CD1c-positive myeloid dendritic cell (primary cell): ENCODE measurements around the gene HOXD4.

Experiments used
- DNase-seq: peaks from one replicate; pipeline ENCODE4 v3.0.0-alpha.2; 2016; ENCODE audit errors: extremely low spot score

Gene HOXD4

GRCh38 chr2:176126929-176127773 is 24.2 kb upstream of the HOXD4 start:
- DNase-seq: peak; percentile 78

DNA sequence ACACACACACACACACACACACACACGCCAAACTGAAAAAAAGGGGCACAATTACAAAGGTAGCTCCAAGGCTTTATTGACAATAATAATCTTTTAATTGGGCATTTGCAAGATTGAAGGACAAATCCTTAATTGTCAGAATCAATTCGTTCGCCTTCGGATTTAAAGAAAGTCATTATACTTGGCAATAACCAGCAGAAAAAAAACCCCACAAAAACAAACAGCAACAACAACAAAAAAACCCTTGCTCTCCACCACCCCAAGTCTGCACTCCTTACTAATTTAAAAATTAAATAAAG is 23.6 kb upstream of the HOXD4 start:
- no peak for DNase-seq

- DNase-seq: no peak
These were observed 23.0 kb upstream of the HOXD4 start for GRCh38 chr2:176128172-176128981.

- no peak for DNase-seq
These were observed 22.2 kb upstream of the HOXD4 start, which contains the start of gene HOXD8 for GRCh38 chr2:176128982-176129796. TSS of gene HOXD8 (plus strand) at chr2:176129705. CDS start at chr2:176130367, 662 bp downstream.

DNA sequence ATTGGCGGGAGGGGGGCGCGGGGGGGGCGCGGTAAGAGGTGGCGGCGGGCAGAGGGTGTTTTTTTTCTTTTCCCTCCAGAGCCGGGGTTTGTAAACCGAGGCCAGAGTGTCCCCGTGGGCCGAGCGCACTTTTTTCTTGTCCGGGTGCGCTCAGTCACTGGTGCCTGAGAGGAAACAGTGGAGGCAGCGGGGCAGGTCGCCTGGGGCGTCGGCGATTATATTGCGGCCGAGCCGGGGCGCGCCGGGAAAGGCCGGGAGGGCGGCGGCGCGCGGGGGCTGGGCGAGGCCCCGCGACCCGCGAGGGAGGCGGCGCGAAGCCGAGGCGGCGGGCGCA is 21.6 kb upstream of the HOXD4 start:
- DNase-seq: no peak

DNA sequence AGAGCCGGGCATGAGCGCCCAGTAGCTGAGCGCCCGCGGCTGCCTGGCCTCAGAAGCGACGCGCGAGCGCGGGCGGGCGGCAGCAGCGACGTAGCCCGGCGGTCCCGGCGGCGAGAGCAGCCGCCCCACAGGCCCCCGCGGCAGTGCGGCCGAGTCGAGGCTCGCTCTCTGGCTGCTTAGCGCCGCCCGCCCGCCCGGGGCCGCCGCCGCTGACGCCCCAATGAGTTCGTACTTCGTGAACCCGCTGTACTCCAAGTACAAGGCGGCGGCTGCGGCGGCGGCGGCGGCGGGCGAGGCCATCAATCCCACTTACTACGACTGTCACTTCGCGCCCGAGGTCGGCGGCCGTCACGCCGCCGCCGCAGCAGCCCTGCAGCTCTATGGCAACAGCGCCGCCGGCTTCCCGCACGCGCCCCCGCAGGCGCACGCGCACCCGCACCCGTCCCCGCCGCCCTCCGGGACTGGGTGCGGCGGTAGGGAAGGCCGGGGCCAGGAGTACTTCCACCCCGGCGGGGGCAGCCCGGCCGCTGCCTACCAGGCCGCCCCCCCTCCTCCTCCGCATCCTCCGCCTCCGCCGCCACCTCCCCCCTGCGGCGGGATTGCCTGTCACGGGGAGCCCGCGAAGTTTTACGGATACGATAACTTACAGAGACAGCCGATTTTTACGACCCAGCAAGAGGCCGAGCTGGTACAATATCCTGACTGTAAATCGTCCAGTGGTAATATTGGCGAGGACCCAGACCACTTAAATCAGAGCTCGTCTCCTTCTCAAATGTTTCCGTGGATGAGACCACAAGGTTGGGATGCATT is 21.0 kb upstream of the HOXD4 start:
- DNase-seq: peak; percentile 26

GRCh38 chr2:176130957-176131847 is 20.1 kb upstream of the HOXD4 start:
- DNase-seq: no peak

- no peak for DNase-seq
These were observed 19.5 kb upstream of the HOXD4 start for GRCh38 chr2:176131848-176132158.

GRCh38 chr2:176132205-176133171 is 18.9 kb upstream of the HOXD4 start:
- DNase-seq: peak; percentile 34

- DNase-seq: no peak
These were observed 18.0 kb upstream of the HOXD4 start for GRCh38 chr2:176133389-176133788.

DNA sequence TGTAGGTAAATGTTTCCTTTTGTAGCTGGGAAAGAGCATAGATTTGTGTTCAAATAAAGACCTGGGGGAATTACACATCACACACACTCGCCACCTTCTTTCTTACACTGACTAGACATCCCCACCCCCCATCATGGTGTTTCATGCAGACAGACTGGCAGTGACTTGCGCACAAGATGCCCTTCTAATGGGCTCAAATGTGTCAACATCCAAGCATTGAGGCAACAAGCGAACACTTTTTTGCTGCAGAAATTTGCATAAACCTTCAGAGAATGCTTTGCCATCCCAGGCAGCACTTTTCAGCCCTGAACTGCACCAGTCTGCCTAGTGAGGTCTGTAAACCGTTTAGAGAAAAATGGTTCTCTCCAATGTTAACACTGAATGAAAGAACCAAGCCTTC is 17.3 kb upstream of the HOXD4 start:
- no peak for DNase-seq

DNA sequence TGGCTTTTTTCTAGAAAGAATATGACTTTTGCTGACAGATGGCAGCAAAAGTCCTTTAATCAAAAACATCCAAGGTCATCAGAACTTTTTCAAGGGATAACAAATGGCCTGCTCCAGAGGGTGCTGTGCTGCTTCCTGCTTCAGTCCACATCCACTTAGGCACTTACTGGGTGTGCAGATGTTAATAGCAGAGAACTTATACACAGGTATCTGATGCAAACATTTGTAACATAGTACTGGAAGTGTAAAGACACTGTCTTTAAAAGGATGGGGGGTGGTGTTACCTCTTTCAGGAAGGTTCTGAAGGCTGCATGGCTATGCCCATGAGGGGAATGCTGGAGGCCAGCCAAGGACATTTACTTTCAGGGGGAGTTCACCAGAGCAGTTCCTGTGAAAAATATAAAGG is 16.3 kb upstream of the HOXD4 start:
- no peak for DNase-seq

DNA sequence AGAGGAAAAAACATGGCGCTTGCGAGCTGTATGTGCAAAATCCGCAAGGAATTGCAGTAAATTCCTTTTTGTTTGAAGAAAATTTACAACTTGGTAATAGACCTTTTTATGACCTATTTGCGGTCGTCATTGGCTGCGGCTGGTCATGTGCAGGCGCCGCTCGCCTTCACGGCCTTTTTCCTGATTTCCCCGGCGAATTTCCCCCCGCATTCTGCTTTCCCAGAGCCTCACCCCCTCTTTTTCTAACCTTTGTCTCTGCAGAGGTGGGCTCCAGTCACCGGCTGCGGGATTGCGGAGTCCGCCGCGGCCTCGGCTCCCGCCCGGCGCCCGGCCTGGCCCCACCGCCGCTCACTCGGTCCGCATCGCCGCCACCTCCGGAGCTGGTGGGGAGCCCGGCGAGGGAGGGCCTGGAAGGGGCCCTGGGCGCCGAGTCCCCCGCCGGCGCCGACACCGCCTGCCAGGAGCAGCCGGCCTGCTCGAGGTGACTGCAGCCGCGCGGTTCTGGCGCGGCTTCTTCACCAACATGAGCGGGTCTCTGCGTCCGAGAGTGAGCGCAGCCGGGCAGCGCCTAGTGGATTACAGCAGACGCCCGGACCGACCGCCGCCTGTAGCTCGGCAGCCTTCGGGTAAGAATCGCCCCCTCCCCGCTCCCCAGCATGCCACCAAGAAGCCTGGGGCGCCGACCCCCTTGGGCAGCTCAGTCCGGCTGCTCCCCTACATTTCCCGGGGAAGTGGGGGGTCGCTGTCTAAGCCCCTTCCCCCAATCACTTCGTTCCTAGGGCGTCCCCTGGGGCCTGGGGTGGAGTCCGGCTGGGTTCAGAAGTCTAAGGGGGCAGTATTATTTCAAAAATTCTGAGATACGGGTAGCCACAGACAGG is 14.7 kb upstream of the HOXD4 start:
- no peak for DNase-seq

DNA sequence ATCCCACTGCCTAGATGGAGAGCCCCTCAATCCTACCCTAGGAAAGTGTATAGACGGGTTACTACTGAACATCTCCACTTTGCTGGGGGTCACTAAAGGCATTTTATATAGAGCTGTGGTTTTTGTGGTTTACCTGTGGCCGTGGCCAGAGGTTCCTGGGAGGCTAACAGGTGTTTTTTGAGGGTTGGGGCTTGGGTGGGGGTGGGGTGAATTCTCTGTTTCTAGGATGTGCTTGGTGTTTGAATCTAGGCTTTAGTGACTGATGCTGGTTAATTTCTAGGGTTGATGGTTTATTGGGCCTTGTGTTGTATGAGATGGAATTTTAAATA is 14.1 kb upstream of the HOXD4 start:
- no peak for DNase-seq

DNA sequence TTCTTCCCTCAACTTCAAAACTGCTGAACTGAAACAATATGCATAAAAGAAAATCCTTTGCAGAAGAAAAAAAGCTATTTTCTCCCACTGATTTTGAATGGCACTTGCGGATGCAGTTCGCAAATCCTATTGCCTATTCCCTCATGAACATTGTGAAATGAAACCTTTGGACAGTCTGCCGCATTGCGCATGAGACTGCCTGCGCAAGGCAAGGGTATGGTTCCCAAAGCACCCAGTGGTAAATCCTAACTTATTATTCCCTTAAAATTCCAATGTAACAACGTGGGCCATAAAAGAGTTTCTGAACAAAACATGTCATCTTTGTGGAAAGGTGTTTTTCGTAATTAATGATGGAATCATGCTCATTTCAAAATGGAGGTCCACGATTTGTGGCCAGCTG is 13.4 kb upstream of the HOXD4 start:
- no peak for DNase-seq

- DNase-seq: no peak
These were observed 12.8 kb upstream of the HOXD4 start for GRCh38 chr2:176138526-176138922.

DNA sequence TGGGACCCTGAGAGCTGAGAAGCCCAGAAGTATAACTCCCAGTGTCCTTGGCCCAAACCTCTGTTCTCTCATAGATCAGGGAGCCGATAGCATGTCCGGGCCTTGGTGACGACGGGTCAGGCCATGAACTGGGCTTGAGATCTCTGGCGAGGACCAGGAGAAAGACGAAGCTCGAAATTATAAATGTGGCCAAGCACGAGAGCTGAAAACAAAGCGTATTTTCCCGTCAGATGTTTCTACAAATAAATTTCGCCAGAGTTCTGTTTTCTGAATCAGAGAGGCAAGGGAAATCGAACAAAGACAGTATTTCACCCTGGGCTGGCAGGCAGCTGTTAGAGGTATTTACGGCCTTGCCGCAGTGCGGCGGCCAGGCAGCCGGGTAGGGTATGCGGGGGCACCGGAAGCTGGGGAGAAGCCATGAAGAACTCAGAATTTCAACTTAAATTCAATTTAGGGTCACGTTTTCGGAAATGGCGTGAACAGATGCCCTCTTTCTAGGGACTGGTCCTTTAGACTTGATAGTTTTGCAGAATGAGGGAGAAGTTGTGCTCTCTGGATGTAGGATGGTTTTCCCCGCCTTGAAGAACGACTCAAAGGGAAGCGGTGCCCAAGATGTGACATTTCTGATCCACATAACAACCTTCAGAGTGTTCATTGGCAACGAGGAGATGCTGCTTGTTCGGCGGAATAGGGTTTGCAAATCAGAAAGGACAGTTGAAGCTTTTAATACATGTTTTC is 12.3 kb upstream of the HOXD4 start:
- no peak for DNase-seq
